COR-L47 (cell line): ENCODE results near the gene SPANXN1.
"Not testable (repeated sequence)": the region's sequence is repeated elsewhere in the genome, so short reads cannot be mapped to it uniquely, and the experiment has no call there.

Source experiments
- DNase-seq: peaks from one replicate; lab custom pipeline; 2025; lab: John Stamatoyannopoulos, UW

Gene SPANXN1

GRCh38 chrX:145247203-145247602, at the start of gene SPANXN1:
SPANXN1 (plus strand) TSS chrX:145247503; CDS start chrX:145247587, 84 bp downstream.
- not testable (repeated sequence) for DNase-seq

- no peak for DNase-seq
These were observed 48.2 kb upstream of the SPANXN1 start for GRCh38 chrX:145199078-145199477.

DNA sequence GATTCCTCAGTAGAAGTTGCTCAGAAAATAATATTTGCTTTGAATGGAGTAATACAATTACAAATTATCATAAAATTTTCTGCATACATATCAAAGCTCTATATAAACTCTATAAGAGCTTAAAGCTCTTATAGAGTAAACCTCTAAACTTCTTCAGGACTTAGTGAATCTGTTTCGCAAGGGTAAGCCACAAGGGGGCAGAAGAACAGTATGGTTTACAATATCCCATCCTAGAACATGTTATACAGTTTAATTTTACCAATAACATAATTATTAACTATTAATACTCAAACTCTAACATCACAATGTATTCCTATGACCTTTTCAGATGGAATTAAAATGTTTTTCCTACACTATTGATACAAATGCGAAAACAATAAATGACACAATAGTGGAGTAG, 33.8 kb upstream of the SPANXN1 start:
- peak; percentile 0 for DNase-seq

- DNase-seq = no peak
These were observed 44.9 kb downstream of the SPANXN1 start for GRCh38 chrX:145292218-145292617.
